H1 (cell line): ENCODE results near the gene CMIP. TPM values are rescaled to one million over a fixed set of nuclear protein-coding genes. Genes with fewer than 3 reads are reported as not detected.

Source experiments
- CTCF ChIA-PET: fragments of 300-600 bp; sonication (Branson Sonifier 250); formaldehyde crosslinking; loops from one replicate; lab custom pipeline; 2021; ENCODE audit not compliant: partially characterized antibody; lab: Charles Lee
- POLR2A ChIA-PET: fragments of 300-600 bp; sonication (Branson Sonifier 250); formaldehyde crosslinking; loops from one replicate; lab custom pipeline; 2021; ENCODE audit warnings: inconsistent platforms; ENCODE audit not compliant: partially characterized antibody; lab: Charles Lee
- DNase-seq, 2 experiments: peaks; one replicate each; pipeline versions ENCODE4 v3.0.0 to v3.0.0-alpha.2; 2010 to 2022; ENCODE audit warnings: low spot score in 2 of 2, low read depth in 1 of 2, mixed read lengths in 1 of 2
- FAIRE-seq: peaks from 2 replicates; lab custom pipeline; 2011; peaks lifted over from hg19 to GRCh38; lab: Jason Lieb, UNC
- H2AFZ ChIP-seq: 2 replicates; pipeline ENCODE4 v1.8.1; 2012; ENCODE audit warnings: low read length, inconsistent platforms
- H2AK5ac ChIP-seq: 2 replicates; pipeline ENCODE4 v1.6.1; 2013; ENCODE audit warnings: low read depth, low read length
- H2BK120ac ChIP-seq: replicated peaks from 2 replicates; pipeline ENCODE3; 2013; ENCODE audit warnings: low read depth, low read length, inconsistent platforms
- H2BK12ac ChIP-seq: 2 replicates; pipeline ENCODE4 v1.6.1; 2013; ENCODE audit warnings: low read depth, low read length
- H2BK15ac ChIP-seq: 2 replicates; pipeline ENCODE4 v1.6.1; 2013; ENCODE audit warnings: low read length
- H2BK20ac ChIP-seq: 2 replicates; pipeline ENCODE4 v1.6.1; 2013; ENCODE audit warnings: low read length
- H2BK5ac ChIP-seq: 2 replicates; pipeline ENCODE4 v1.6.1; 2013; ENCODE audit warnings: low read depth, low read length
- H3K14ac ChIP-seq: 2 replicates; pipeline ENCODE4 v1.6.1; 2013; ENCODE audit warnings: inconsistent platforms; ENCODE audit not compliant: insufficient read length
- H3K18ac ChIP-seq: 2 replicates; pipeline ENCODE4 v1.6.1; 2013; ENCODE audit warnings: low read length; ENCODE audit errors: extremely low read depth
- H3K23ac ChIP-seq: 2 replicates; pipeline ENCODE4 v1.6.1; 2013; ENCODE audit warnings: inconsistent platforms; ENCODE audit not compliant: insufficient read length
- H3K23me2 ChIP-seq: 2 replicates; pipeline ENCODE4 v1.6.1; 2013; ENCODE audit warnings: low read depth, low read length
- H3K27ac ChIP-seq: 2 replicates; pipeline ENCODE4 v1.6.1; 2011; ENCODE audit warnings: low read depth, low read length, inconsistent platforms
- H3K27me3 ChIP-seq, 4 experiments: replicated peaks in 1 of 4; 1 replicate in 1 of 4; 2 replicates in 3 of 4; pipeline versions ENCODE4 v1.6.1 to v1.8.1; 2011 to 2013; ENCODE audit warnings: low read length in 3 of 4, mild to moderate bottlenecking in 3 of 4, inconsistent platforms in 2 of 4, mixed read lengths in 2 of 4, moderate library complexity in 1 of 4; ENCODE audit not compliant: control insufficient read depth in 3 of 4, insufficient read depth in 3 of 4; ENCODE audit errors: extremely low read depth in 1 of 4
- H3K36me3 ChIP-seq, 4 experiments: 2 replicates each; pipeline versions ENCODE4 v1.6.1 to v1.8.1; 2011 to 2013; ENCODE audit warnings: mild to moderate bottlenecking in 4 of 4, low read length in 3 of 4, moderate library complexity in 2 of 4, control low read depth in 1 of 4, inconsistent platforms in 1 of 4; ENCODE audit not compliant: insufficient read depth in 4 of 4, control insufficient read depth in 2 of 4
- H3K4ac ChIP-seq: replicated peaks from 2 replicates; pipeline ENCODE3; 2013; ENCODE audit warnings: low read length, low read depth, mixed read lengths, inconsistent platforms; ENCODE audit not compliant: insufficient read length
- H3K4me1 ChIP-seq, 4 experiments: replicated peaks in 1 of 4; 1 replicate in 1 of 4; 2 replicates in 3 of 4; pipeline versions ENCODE4 v1.6.1 to v1.8.1; 2011 to 2013; ENCODE audit warnings: low read length in 3 of 4, inconsistent platforms in 2 of 4, mixed read lengths in 1 of 4; ENCODE audit not compliant: insufficient read depth in 4 of 4, control insufficient read depth in 3 of 4
- H3K4me2 ChIP-seq, 2 experiments: 2 replicates each; pipeline versions ENCODE4 v1.6.1 to v1.8.1; 2011 to 2013; ENCODE audit warnings: low read depth in 2 of 2, low read length in 2 of 2, control low read depth in 1 of 2, inconsistent platforms in 1 of 2, mild to moderate bottlenecking in 1 of 2; ENCODE audit not compliant: insufficient read depth in 1 of 2
- H3K4me3 ChIP-seq, 4 experiments: fragments of 200-600, 300-600 bp in 1 of 4; sonication (generic), shearing (Covaris generic), sonication (Bioruptor Twin) in 1 of 4; 2 replicates each; pipeline versions ENCODE4 v1.5.1 to v1.8.1; 2011 to 2016; ENCODE audit warnings: low read length in 4 of 4, low read depth in 3 of 4, control low read depth in 2 of 4, inconsistent platforms in 2 of 4, mild to moderate bottlenecking in 2 of 4, mixed read lengths in 1 of 4, moderate library complexity in 1 of 4; ENCODE audit not compliant: insufficient read depth in 2 of 4; ENCODE audit errors: extremely low read depth in 1 of 4
- H3K56ac ChIP-seq: replicated peaks from 2 replicates; pipeline ENCODE3; 2013; ENCODE audit warnings: low read depth, mild to moderate bottlenecking, mixed read lengths, low read length, inconsistent platforms; ENCODE audit not compliant: insufficient read length
- H3K79me1 ChIP-seq: 2 replicates; pipeline ENCODE4 v1.6.1; 2013; ENCODE audit warnings: low read depth, low read length, control low read depth
- H3K79me2 ChIP-seq, 2 experiments: 2 replicates each; pipeline versions ENCODE4 v1.6.1 to v1.8.1; 2012 to 2013; ENCODE audit warnings: low read length in 2 of 2, mild to moderate bottlenecking in 2 of 2, inconsistent platforms in 1 of 2; ENCODE audit not compliant: insufficient read depth in 2 of 2, control insufficient read depth in 1 of 2
- H3K9ac ChIP-seq, 4 experiments: replicated peaks in 1 of 4; 1 replicate in 1 of 4; 2 replicates in 3 of 4; pipeline versions ENCODE4 v1.6.1 to v1.8.1; 2011 to 2013; ENCODE audit warnings: low read depth in 3 of 4, low read length in 3 of 4, control low read depth in 2 of 4, mild to moderate bottlenecking in 2 of 4, moderate library complexity in 2 of 4, inconsistent platforms in 1 of 4; ENCODE audit errors: extremely low read depth in 1 of 4
- H3K9me3 ChIP-seq, 2 experiments: 2 replicates each; pipeline versions ENCODE4 v1.6.1 to v1.8.1; 2012 to 2013; ENCODE audit warnings: mild to moderate bottlenecking in 2 of 2, moderate library complexity in 2 of 2, control low read depth in 1 of 2, inconsistent platforms in 1 of 2, low read depth in 1 of 2, low read length in 1 of 2, mixed read lengths in 1 of 2; ENCODE audit not compliant: insufficient read depth in 2 of 2
- H4K20me1 ChIP-seq, 2 experiments: replicated peaks in 1 of 2; 2 replicates each; pipeline versions ENCODE3 to v1.8.1; 2011 to 2013; ENCODE audit warnings: inconsistent platforms in 2 of 2, low read length in 2 of 2, mild to moderate bottlenecking in 1 of 2; ENCODE audit not compliant: insufficient read depth in 2 of 2, control insufficient read depth in 1 of 2
- H4K5ac ChIP-seq: 2 replicates; pipeline ENCODE4 v1.6.1; 2013; ENCODE audit warnings: low read length, low read depth, mixed read lengths, inconsistent platforms; ENCODE audit not compliant: insufficient read length
- H4K8ac ChIP-seq: 2 replicates; pipeline ENCODE4 v1.8.0; 2013; ENCODE audit warnings: mild to moderate bottlenecking, moderate library complexity, low read length, inconsistent platforms; ENCODE audit not compliant: insufficient read depth; ENCODE audit errors: extremely low read depth
- H4K91ac ChIP-seq: replicated peaks from 2 replicates; pipeline ENCODE3; 2013; ENCODE audit warnings: low read length, mixed read lengths, inconsistent platforms; ENCODE audit not compliant: insufficient read length
- CHD1 ChIP-seq: IDR thresholded peaks from 2 replicates; pipeline ENCODE4 v1.6.1; 2012; ENCODE audit warnings: low read depth, low read length, improper control_type of control experiment
- CREB1 ChIP-seq: IDR thresholded peaks from 2 replicates; pipeline ENCODE4 v1.6.1; 2012; ENCODE audit warnings: inconsistent platforms
- FOSL1 ChIP-seq: IDR thresholded peaks from 2 replicates; pipeline ENCODE4 v1.6.1; 2011; ENCODE audit warnings: mild to moderate bottlenecking, low read depth, low read length, moderate library complexity; ENCODE audit not compliant: insufficient read depth
- GABPA ChIP-seq: IDR thresholded peaks from 2 replicates; pipeline ENCODE4 v1.6.1; 2011; ENCODE audit warnings: mild to moderate bottlenecking, low read length, moderate library complexity, borderline replicate concordance; ENCODE audit not compliant: insufficient read depth
- GTF2F1 ChIP-seq: IDR thresholded peaks from 2 replicates; pipeline ENCODE4 v1.6.1; 2012; ENCODE audit warnings: low read depth, low read length, improper control_type of control experiment, borderline replicate concordance
- WGBS, 2 experiments: shearing (Covaris generic) in 1 of 2; methylation state at CpG; one replicate each; pipeline versions ENCODE4 v1.1.6 to v1.1.7; 2013 to 2015; ENCODE audit warnings: low lambda C conversion rate in 2 of 2, mixed read lengths in 2 of 2, inconsistent platforms in 1 of 2, low coverage in 1 of 2, missing lambda C conversion rate in 1 of 2; ENCODE audit not compliant: insufficient replicate concordance in 2 of 2, insufficient coverage in 1 of 2, insufficient read length in 1 of 2; ENCODE audit errors: extremely low coverage in 1 of 2, missing lambda C conversion rate in 1 of 2; 5-methylcytosine and 5-hydroxymethylcytosine counted together
- polyA plus RNA-seq, 7 experiments: library from polyadenylated mRNA; depleted of rRNA in 3 of 7; stranded (reverse) in 5 of 7; unstranded in 2 of 7; fragments of >200 nt in 5 of 7; fragments of 200-250 nt in 2 of 7; gene quantifications; 1 replicate in 5 of 7; 2 replicates in 1 of 7; 4 replicates in 1 of 7; pipeline versions ENCODE4 v1.2.1 to v1.2.3, GENCODE V29; 2011 to 2013; ENCODE audit warnings: missing spikeins in 2 of 7, mixed read lengths in 2 of 7
- total RNA-seq: library from RNA; stranded (reverse); fragmentation: NEBNext Ultra II Directional; extraction: Animal tissue kit (Norgen Biotek cat#: 25700); gene quantifications from 2 replicates; pipeline ENCODE4 v1.2.1, GENCODE V29; 2021

CMIP gene
- total and polyA plus RNA-seq, 2 of the 8 experiments (the other 6 are each of a cell fraction or from before 2014, with no cell fraction given), result 7.9 to 53.2 TPM

DNA sequence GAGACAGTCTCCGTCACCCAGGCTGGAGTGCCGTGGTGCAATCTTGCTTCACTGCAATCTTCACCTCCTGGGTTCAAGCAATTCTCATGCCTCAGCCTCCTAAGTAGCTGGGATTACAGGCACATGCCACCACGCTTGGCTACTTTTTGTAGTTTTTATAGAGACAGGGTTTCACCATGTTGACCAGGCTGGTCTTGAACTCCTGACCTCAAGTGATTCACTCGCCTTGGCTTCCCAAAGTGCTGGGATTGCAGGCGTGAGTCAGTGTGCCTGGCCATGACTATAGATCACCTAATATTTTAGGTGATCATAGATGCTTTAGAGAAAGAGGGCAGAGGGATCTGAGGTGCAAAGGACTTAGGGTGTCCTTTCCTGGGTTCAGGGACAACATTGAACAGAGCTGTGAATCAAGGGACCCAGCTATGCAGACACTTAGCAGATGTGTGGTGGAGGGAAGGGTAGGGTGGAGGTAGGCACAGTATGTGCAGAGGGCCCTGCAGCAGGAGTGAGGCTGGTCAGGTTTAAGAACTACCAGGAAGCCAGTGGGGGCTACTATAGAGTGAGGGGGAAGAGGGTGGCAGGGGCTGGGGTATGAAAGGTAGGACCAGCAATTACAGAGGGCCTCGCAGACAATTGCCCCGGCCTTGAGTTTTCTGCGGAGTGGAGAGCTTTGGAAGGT lies 116.5 kb downstream of the CMIP start:
- Histone ChIP-seq H2BK20ac (no peak overlapping the region), H4K91ac (no peak overlapping the region), H3K79me1 (peaks cover 38% of the 10 kb centered on the region), H4K8ac (no peak overlapping the region), H3K79me2 (peaks cover 0 to 76% of the 10 kb centered on the region in 2 experiments; a peak in 3 of 4 replicates), H3K9me3 (no peaks in the 10 kb centered on the region), H3K4me2 (no peak overlapping the region), H2AFZ (no peak overlapping the region), H3K36me3 (no peaks in the 10 kb centered on the region), H2BK15ac (no peak overlapping the region), H3K27me3 (no peaks in the 10 kb centered on the region), H3K4me3 (no peak overlapping the region), H3K23me2 (no peaks in the 10 kb centered on the region), H3K23ac (no peak overlapping the region), H4K5ac (no peak overlapping the region), H2BK120ac (no peak overlapping the region), H3K27ac (no peak overlapping the region), H4K20me1 (peaks cover 14 to 31% of the 10 kb centered on the region in 2 experiments), H3K9ac (no peak overlapping the region), H2BK12ac (no peak overlapping the region), H3K14ac (no peak overlapping the region), H3K56ac (no peak overlapping the region), H2BK5ac (no peak overlapping the region), H3K18ac (no peak overlapping the region), H3K4ac (no peak overlapping the region), H3K4me1 (peaks cover 0 to 4% (median 2%) of the 10 kb centered on the region in 4 experiments; a peak in 3 of 7 replicates), H2AK5ac (no peak overlapping the region)
- POLR2A ChIA-PET, result no interaction called here
- 82% methylated on average over 8 of the region's 8 CpGs; no CpG with 5 or more reads in 1 of the 2 experiments for WGBS, 2 experiments
- TF ChIP-seq CREB1 (no peak), CHD1 (no peak), GABPA (no peak), FOSL1 (no peak), GTF2F1 (no peak)
- no peak for FAIRE-seq
- no peak for DNase-seq
- CTCF ChIA-PET, result interaction anchor here (0.8 to 1.2 kb wide), 2 partner anchors 15 to 41 kb away, joined by 3 to 5 read pairs; no protein-coding TSS in a partner anchor
